ENCODE results near the gene OR5B21.

The OR5B21 gene

DNA sequence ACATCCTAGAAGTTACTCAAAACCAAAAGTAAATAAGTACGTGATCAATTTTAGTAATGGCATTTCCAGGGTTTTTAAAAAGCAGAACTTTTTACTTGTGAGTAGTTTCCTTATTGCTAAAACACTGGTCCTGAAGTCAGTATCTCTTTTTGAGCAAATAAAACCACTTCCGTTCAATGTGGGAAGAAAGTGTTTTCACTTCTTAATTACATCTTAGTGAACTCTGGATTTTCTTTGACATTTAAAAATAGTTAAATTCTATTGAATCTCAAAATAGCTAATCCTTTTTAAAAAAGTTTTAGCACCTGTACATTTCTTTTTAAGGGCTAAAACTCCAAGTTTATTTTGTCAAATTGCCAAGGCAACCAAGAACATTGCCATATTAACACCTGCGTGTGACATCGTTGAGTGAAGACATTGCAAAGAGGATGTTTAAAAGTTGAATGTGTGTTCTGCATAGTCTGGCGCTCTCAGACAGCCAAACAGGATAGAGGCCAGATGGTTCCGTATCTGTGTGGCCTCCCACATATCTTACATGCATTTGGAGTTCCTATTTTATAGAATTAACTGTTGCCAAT lies 17.2 kb upstream of the OR5B21 start:
- TF ChIP-seq, protein P1, sequence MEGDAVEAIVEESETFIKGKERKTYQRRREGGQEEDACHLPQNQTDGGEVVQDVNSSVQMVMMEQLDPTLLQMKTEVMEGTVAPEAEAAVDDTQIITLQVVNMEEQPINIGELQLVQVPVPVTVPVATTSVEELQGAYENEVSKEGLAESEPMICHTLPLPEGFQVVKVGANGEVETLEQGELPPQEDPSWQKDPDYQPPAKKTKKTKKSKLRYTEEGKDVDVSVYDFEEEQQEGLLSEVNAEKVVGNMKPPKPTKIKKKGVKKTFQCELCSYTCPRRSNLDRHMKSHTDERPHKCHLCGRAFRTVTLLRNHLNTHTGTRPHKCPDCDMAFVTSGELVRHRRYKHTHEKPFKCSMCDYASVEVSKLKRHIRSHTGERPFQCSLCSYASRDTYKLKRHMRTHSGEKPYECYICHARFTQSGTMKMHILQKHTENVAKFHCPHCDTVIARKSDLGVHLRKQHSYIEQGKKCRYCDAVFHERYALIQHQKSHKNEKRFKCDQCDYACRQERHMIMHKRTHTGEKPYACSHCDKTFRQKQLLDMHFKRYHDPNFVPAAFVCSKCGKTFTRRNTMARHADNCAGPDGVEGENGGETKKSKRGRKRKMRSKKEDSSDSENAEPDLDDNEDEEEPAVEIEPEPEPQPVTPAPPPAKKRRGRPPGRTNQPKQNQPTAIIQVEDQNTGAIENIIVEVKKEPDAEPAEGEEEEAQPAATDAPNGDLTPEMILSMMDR (IDR thresholded peaks at IDR 0.05) = no peak
- DNase-seq (ENCODE audit: low spot score) = no peak
- H3K27ac ChIP-seq = no peak overlapping the region
- peak overlapping the region; percentile 40 for H3K4me3 ChIP-seq

DNA sequence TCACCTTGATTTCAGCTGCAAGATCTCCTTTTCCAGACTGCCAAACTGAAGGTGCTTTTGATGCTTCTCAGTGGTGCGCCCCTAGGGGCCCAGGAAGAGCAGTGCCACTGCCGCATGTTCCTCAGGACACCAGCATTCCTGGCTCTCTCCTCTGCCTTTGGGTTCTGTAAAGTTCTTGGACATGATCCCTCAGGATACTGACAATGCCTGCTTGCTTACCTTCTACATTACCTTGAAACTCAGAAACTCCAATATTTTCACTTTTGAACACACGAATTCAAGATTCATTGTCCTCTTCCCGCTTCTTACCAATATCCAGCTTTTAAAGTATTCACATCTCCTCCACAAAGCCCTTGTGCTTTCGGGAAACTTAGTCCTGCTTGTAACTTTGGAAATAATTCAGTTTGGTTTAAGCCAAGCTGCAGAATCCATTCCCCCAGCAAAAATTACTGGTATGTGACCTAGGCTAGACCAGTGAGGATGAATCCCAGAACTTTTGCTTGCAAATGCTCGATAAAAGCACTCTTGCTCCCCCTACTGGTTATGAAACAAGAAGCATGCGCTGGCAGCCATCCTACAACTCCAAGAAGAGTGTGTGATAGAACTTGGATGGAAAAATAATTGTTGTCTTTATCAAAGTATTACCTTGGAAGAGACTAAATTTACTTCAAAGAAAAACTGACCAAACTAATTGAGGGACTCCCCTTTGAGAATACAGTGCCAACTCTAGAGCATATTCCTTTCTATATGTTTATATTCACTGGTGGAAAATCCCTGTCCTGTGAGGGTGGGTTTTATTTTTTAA lies 16.5 kb upstream of the OR5B21 start:
- TF ChIP-seq, protein P1 (IDR thresholded peaks at IDR 0.05) = no peak
- peak; percentile 74 for DNase-seq (ENCODE audit: low spot score)
- peak overlapping the region in 1 of 2 donors; percentile 32 for H3K27ac ChIP-seq
- H3K4me3 ChIP-seq = peak overlapping the region; percentile 40

DNA sequence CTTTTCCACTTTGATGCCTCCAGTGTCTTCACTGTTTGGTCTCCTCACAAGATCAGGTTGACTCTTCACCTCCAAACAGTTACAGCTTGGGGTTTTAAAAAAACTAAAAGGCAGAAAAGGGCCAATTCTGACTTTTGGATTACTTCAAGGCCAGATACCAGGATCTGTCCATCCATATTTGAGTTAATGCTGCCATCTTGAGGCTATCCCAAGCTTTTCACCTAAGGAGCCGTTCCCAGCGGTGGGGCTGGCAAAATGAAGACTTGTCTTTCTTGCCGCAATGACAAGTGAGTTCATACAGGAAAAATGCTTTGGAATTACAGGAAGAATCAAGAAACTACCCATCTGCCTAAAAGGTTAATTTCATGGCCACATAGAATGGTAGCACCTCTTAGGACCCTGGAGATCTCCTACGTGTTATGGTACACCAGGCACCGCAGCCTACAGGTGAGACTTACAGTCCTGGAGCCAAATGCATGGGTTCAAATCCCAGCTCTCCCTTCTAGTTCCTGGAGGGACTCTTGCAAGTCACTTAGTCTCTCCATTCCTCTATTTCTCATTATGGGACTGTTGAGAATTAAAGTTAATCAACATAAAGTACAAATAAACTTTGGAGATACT lies 6.0 kb upstream of the OR5B21 start:
- no peak for DNase-seq (ENCODE audit: low spot score)
- Histone ChIP-seq H3K27ac (no peak overlapping the region), H3K4me3 (no peak overlapping the region)
- TF ChIP-seq, protein P1 (IDR thresholded peaks at IDR 0.05) = peak; percentile 34

DNA sequence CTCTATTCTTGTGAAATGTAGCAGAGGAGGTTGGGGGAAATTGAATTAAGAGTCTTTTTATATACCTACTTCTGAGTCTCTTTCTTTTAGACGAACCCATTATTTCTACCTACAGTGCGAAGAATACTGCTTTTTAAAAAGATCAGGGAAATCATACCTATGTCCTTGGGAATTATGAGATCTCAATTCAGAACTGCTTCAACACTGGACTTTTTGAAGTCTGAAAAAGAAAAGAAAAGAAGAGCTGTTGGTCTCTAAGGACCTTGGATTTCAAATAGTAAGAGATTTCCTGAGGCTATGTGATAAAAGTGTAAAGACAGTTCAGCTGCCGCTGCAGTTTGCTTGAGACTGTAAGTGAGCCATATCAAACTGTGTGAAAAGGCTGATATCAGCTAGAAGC lies 3.7 kb upstream of the OR5B21 start:
- Histone ChIP-seq H3K4me3 (no peak overlapping the region), H3K27ac (no peak overlapping the region)
- TF ChIP-seq, protein P1 (IDR thresholded peaks at IDR 0.05) = no peak
- DNase-seq (ENCODE audit: low spot score) = no peak

DNA sequence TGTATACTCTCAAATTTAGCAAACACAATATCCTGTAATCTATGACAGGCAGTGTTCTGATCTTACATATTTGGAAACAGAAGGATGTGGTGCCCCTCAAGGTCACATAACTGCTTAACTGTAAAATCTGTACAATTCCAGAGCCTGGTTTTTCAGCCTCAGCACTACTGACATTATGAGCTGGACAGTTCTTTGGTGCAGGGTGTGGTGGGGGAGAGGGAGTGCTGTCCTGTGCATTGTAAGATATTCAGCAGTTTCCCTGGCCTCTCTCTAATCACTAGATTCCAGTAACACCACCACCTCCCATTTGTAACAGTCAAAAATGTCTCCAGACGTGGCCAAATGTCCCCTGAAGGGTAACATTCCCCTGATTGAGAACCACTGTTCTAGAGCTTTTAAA lies 1.8 kb upstream of the OR5B21 start:
- TF ChIP-seq, protein P1 (IDR thresholded peaks at IDR 0.05) = no peak
- Histone ChIP-seq H3K27ac (no peak overlapping the region), H3K4me3 (no peak overlapping the region)
- no peak for DNase-seq (ENCODE audit: low spot score)

DNA sequence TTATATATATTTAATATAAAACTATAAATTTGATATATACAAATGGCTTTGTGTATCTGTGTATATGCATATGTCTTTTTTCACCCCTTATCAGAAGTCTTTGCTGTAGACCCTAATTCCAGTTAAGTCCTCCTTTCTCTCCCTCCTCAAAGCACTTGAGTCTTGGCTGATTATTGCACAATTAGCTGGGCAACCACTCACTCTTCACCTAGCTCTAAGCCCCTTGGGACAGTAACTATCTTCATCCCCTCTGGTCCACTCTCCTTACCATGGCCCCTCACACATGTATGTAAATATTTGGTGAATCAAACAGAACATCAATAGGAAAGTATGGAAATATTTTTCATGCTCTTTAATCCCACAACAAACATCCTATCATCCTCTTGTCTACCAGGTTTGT lies 909 bp upstream of the OR5B21 start:
- no peak overlapping the region for H3K27ac ChIP-seq
- H3K4me3 ChIP-seq = no peak overlapping the region
- no peak for DNase-seq (ENCODE audit: low spot score)
- TF ChIP-seq, protein P1 (IDR thresholded peaks at IDR 0.05) = no peak
